OCI-LY3 (cell line): ENCODE results near the gene TMEM253.

Experiments used
- CTCF ChIP-seq: fragments of 200-600, 300-600 bp; sonication (generic); IDR thresholded peaks from 2 replicates; pipeline ENCODE4 v1.5.1; 2014; ENCODE audit warnings: antibody characterized with exemption, low read length, low read depth
- EZH2phosphoT487 ChIP-seq: fragments of 200-600 bp; shearing (Covaris generic); IDR thresholded peaks from 2 replicates; pipeline ENCODE4 v1.6.1; 2018; ENCODE audit warnings: antibody characterized with exemption, mixed run types, low read depth

GRCh38 chr14:21108791-21109190 lies 7.9 kb downstream of the TMEM253 start:
- no peak for TF ChIP-seq CTCF
- TF ChIP-seq EZH2phosphoT487: no peak
